K562 treated with DMSO at 1 percent for 4 hours (cell line): ENCODE measurements around the gene SLC8A3. TPM values are rescaled to one million over a fixed set of nuclear protein-coding genes. Genes with fewer than 3 reads are reported as not detected.

Experiments used
- total RNA-seq: library from RNA; unstranded; fragments of 300-600 nt; gene quantifications from 2 replicates; pipeline ENCODE4 v1.2.3, GENCODE V29; 2022; ENCODE audit not compliant: insufficient read depth

SLC8A3 gene, protein sequence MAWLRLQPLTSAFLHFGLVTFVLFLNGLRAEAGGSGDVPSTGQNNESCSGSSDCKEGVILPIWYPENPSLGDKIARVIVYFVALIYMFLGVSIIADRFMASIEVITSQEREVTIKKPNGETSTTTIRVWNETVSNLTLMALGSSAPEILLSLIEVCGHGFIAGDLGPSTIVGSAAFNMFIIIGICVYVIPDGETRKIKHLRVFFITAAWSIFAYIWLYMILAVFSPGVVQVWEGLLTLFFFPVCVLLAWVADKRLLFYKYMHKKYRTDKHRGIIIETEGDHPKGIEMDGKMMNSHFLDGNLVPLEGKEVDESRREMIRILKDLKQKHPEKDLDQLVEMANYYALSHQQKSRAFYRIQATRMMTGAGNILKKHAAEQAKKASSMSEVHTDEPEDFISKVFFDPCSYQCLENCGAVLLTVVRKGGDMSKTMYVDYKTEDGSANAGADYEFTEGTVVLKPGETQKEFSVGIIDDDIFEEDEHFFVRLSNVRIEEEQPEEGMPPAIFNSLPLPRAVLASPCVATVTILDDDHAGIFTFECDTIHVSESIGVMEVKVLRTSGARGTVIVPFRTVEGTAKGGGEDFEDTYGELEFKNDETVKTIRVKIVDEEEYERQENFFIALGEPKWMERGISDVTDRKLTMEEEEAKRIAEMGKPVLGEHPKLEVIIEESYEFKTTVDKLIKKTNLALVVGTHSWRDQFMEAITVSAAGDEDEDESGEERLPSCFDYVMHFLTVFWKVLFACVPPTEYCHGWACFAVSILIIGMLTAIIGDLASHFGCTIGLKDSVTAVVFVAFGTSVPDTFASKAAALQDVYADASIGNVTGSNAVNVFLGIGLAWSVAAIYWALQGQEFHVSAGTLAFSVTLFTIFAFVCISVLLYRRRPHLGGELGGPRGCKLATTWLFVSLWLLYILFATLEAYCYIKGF
- not detected in 2 replicates for total RNA-seq

DNA sequence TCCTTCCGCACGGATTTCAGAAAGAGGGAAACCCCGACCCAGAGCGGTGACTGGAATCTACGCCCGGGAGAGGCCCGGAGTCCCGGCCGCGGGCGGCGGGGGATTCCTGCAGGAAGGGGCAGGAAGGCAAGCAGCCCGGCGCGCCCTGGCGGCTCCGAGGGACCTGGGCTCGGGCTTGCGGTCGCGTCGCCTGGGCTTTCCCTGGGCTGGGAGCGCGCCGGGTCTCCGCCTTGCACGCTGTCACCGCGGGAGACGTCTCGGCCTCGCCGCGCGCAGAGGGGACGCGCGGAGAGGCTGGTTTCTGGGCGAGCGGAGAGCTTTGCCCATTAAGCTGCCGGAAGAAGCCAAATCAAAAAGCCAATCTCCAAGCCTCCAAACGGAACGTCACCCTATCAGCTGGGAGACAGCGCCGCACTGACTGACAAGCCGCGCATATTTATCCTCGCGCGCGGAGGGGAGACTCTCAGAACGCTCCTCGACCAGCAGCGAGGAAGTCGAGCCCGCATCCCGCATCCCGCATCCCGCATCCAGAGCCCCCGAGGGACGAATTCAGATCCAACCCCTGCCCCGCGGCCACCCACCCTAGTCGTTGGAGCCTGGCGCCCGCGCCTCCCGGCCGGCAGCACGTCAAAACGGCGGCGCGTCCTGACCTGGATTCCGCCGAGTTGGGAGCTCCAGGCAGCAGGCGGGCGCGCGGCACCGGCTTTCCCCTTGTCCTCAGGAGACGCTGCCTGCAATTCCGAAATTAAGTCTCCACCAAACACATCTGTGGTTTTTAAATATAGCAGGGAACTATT lies at the start of gene SLC8A3:
SLC8A3 (minus strand) TSS at position 293 of the 797 bp plus-strand sequence. CDS start 20,529 bp downstream, outside the sequence.

Other genes with a start within 250 kb of the SLC8A3 start
- 7.2 and 8.6 TPM in 2 replicates for gene COX16, start 170.7 kb upstream of the SLC8A3 start, total RNA-seq
- 1.8 and 2.0 TPM in 2 replicates for gene SYNJ2BP, start 228.1 kb upstream of the SLC8A3 start, total RNA-seq